GM18909 (cell line): Measurements from ENCODE around the gene MAP1LC3B.

ENCODE experiments used
- ATAC-seq: cut with Tn5 transposase; IDR thresholded peaks from one replicate; pipeline ENCODE4 v1.9.1; 2021; ENCODE audit warnings: mild to moderate bottlenecking; ENCODE audit not compliant: unreplicated experiment, poor library complexity

MAP1LC3B gene

DNA sequence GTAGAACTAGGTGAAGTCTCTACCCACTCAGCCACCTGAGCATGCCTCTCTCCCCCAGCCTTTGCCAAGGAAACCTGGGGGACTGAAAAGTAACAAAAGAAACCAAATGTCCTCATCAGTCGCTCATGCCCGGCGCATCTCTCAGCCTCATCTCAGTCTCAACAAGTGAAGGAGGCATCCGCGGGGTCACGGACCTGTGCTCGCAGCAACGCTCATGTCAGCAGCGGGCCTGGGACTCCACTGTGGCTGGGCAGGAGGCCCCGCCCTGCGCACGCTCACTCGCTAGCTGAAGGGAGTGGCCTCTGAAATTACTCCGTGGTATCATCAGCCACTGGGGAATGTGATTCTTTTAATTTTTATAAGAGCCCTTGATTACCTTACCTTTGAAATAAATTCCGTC lies 31.3 kb downstream of the MAP1LC3B start:
- ATAC-seq: no peak

GRCh38 chr16:87424266-87424665 lies 32.1 kb downstream of the MAP1LC3B start:
- no peak for ATAC-seq

DNA sequence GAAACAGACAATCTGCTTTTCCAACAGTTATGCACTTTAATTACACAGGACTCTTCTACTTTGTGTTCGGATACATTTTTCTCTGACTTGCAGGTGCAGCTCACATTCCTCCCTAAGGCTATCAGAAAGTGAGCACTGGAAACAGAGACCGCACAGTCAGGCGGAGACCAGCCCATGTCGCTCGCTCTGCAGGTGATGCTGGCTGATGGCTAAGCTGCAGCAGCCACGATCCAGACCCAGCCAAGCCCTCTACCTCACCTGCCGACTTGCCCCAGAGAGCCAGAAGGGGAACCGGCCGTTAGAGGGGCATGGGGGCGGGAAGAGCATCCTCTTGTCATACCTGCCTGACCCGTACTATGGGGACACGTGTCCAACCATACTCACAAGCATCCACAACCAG lies 33.8 kb downstream of the MAP1LC3B start:
- no peak for ATAC-seq

DNA sequence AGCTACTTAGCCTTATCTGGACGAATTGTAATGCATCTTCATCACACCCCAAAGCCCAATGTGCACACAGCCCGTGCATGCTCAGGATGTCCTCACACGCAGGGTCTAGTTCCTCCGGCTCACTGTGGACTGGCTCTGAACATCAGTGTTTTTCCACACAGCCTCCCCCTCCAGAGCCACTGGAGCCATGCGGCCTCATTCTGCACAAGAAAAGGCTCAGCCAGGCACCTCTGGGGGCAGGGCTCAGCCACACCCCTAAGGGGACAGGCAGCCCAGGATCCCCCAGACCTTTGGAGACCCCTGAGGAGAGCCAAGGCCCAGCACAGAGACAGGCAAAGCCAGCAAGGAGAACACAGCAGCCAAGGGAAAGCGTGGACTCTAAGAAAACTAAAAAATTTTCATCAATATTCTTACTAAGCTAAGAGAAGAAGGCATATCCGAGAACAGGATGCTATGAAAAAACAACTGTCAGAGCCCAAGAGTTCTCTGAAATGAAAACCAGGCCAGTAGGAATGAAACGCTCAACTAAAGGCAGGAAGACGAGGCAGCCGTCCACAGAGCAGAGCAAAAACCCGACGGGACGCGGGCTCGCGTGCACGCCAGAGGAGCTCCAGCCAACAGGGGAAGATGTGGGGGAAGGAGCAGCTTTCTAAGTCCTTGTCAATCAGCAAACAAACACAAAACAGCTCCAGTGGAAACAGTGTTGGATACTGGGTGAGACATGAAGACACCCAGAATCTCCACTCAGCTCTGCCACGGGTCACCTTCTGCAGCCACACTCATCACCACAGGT lies 34.5 kb downstream of the MAP1LC3B start:
- ATAC-seq: no peak

DNA sequence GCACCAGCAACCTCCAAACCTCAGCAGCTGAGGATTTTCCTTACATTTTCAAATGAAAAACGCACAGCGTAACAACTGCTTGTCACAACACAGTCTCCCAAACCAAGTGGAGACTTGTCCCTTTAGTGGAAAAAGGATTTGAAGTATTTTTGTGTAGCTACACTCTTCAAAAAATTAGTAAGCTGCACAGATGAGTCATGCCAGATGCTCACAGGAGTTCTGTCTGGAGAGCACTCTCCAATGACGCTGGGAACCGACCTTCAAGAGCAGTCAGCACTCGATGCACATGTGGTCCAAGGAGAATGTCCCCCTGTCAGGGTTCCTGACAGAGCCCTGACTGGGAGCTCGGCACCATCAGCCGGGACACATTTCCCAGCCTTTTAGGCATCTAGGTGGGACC lies 39.8 kb downstream of the MAP1LC3B start:
- no peak for ATAC-seq

GRCh38 chr16:87432330-87432915 lies 40.3 kb downstream of the MAP1LC3B start:
- ATAC-seq: no peak

- no peak for ATAC-seq
These were observed 42.1 kb downstream of the MAP1LC3B start for GRCh38 chr16:87434146-87434667.

GRCh38 chr16:87435372-87436224 lies 43.5 kb downstream of the MAP1LC3B start:
- ATAC-seq: no peak

- no peak for ATAC-seq
These were observed 44.4 kb downstream of the MAP1LC3B start for GRCh38 chr16:87436225-87437172.

DNA sequence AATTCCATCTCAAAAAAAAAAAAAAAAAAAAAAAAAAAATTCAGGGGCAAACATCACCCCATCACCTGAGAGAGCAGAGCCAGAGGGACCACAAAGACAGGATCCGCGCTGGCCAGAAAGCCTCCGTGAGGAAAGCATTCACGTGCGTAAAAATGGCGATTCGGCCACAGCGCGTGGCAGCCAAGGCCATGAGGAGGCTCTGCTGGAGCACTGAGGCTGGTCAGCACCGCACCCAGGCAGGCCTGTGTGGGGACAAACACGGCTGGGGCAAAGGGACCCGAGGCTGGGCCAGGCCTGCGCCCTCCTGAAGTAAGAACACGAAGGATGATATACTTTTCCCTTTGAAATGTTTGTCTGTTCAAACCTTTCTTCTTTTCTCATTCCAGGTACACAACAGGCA lies 45.2 kb downstream of the MAP1LC3B start:
- no peak for ATAC-seq

GRCh38 chr16:87437911-87438610 lies 45.9 kb downstream of the MAP1LC3B start:
- no peak for ATAC-seq

DNA sequence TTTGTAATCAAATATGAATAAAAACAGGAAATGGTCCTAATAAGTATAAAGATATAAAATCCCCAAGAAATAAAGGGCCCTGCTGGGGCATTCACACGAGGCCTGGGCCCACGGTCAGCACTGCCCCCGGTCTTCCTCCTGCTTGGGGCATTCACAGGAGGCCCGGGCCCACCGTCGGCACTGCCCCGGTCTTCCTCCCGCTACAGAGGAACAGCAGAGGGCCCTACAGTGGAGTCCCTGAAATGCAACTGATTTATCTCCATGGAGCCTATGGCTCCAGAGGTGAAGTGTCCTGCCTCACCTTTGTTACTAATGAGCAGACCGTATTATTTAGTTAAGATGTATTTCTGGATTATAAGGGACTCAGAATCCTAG lies 46.5 kb downstream of the MAP1LC3B start:
- no peak for ATAC-seq

GRCh38 chr16:87439926-87440325 lies 47.8 kb downstream of the MAP1LC3B start:
- ATAC-seq: no peak

- ATAC-seq: no peak
These were observed 49.9 kb downstream of the MAP1LC3B start for GRCh38 chr16:87441886-87442580.

- ATAC-seq: no peak
These were observed 50.4 kb downstream of the MAP1LC3B start for GRCh38 chr16:87442581-87442966.

DNA sequence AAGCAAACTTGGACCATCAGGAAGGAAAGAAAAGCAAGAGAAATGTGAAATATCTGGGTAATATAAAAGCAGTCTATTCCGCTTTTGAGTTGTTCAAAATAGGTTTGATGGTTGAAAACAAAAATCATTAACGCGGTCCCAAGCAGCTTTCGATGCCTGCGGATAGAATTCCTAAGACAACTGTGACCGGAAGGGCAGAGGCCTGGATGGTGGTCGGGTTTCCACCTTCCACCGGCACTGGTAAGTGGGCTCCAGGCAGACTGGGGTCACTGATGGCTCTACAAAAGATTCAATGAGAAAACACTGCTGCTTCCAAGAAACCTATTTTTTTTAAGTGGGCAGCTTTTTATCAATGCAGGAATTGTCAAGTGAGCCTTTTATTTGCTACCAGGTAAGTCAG lies 50.9 kb downstream of the MAP1LC3B start:
- no peak for ATAC-seq

DNA sequence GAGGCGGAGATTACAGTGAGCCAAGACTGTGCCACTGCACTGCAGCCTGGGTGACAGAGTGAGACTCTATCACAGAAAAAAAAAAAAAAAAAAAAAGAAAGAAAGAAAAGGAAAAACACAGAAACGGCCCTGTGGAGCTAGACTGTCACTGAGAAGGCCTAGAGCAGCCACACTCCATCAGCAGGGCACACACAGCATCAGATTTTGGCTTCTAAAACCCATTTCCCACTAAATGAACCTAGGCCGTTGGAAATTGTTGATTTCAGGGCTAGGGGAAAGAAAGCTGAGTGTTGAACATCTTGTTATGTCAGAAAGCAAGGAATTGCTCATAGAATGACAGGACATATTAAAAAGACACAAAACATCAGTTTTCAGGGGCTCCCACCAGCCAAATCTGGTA lies 51.8 kb downstream of the MAP1LC3B start:
- ATAC-seq: no peak

- no peak for ATAC-seq
These were observed 53.4 kb downstream of the MAP1LC3B start for GRCh38 chr16:87445486-87445885.

GRCh38 chr16:87446479-87446878 lies 54.3 kb downstream of the MAP1LC3B start:
- no peak for ATAC-seq
